ENCODE results near the gene TAGLN2. TPM values are rescaled to one million over a fixed set of nuclear protein-coding genes. Genes with fewer than 3 reads are reported as not detected.

Gene TAGLN2
- total RNA-seq, 2 donors from 2014 or later, result 378 to 431 TPM

GRCh38 chr1:159944623-159945455, 19.5 kb upstream of the TAGLN2 start:
- H3K27me3 Mint-ChIP-seq (ENCODE audit: low read depth), result peaks cover 44% of the 10 kb centered on the region

GRCh38 chr1:159943908-159944622, 18.8 kb upstream of the TAGLN2 start:
- Mint-ChIP-seq H3K36me3 (ENCODE audit: insufficient read depth in 2 of 2) (no peaks in the 10 kb centered on the region), H3K27me3 (ENCODE audit: low read depth) (peaks cover 44% of the 10 kb centered on the region), H3K9me3 (no peaks in the 10 kb centered on the region), H3K4me1 (ENCODE audit: low read depth) (peaks cover 9% of the 10 kb centered on the region), H3K27ac (no peak overlapping the region), H3K4me3 (no peak overlapping the region)
- ATAC-seq (replicated peaks in 1 of 2) (no peak), DNase-seq (no peak)

More at GRCh38 chr1:159944623-159945455, 19.5 kb upstream of the TAGLN2 start:
- Mint-ChIP-seq H3K4me3 (peak overlapping the region; percentile 63 to 79), H3K4me1 (ENCODE audit: low read depth) (peaks cover 9% of the 10 kb centered on the region), H3K9me3 (no peaks in the 10 kb centered on the region), H3K27ac (no peak overlapping the region), H3K36me3 (ENCODE audit: insufficient read depth in 2 of 2) (no peaks in the 10 kb centered on the region)
- DNase-seq, result no peak
- no peak for ATAC-seq (replicated peaks in 1 of 2)

GRCh38 chr1:159943278-159943640, 18.0 kb upstream of the TAGLN2 start:
- no peak overlapping the region for H3K4me3 Mint-ChIP-seq
- H3K4me1 Mint-ChIP-seq (ENCODE audit: low read depth), result peaks cover 13% of the 10 kb centered on the region
- peaks cover 42% of the 10 kb centered on the region for H3K27me3 Mint-ChIP-seq (ENCODE audit: low read depth)
- no peak for DNase-seq
- ATAC-seq (replicated peaks in 1 of 2), result no peak
- no peak overlapping the region for H3K27ac Mint-ChIP-seq
- H3K36me3 Mint-ChIP-seq (ENCODE audit: insufficient read depth in 2 of 2), result no peaks in the 10 kb centered on the region
- no peaks in the 10 kb centered on the region for H3K9me3 Mint-ChIP-seq

- DNase-seq (no peak), ATAC-seq (replicated peaks in 1 of 2) (no peak)
- Mint-ChIP-seq H3K27ac (no peak overlapping the region), H3K4me1 (ENCODE audit: low read depth) (peaks cover 16% of the 10 kb centered on the region), H3K9me3 (no peaks in the 10 kb centered on the region), H3K4me3 (no peak overlapping the region), H3K27me3 (ENCODE audit: low read depth) (peaks cover 37% of the 10 kb centered on the region), H3K36me3 (ENCODE audit: insufficient read depth in 2 of 2) (no peaks in the 10 kb centered on the region)
These were observed 17.4 kb upstream of the TAGLN2 start for GRCh38 chr1:159942632-159943277.

GRCh38 chr1:159941591-159942560, 16.6 kb upstream of the TAGLN2 start:
- peaks cover 16% of the 10 kb centered on the region for H3K4me1 Mint-ChIP-seq (ENCODE audit: low read depth)
- ATAC-seq (replicated peaks in 1 of 2), result no peak
- no peaks in the 10 kb centered on the region for H3K36me3 Mint-ChIP-seq (ENCODE audit: insufficient read depth in 2 of 2)
- H3K9me3 Mint-ChIP-seq, result no peaks in the 10 kb centered on the region
- H3K27me3 Mint-ChIP-seq (ENCODE audit: low read depth), result peaks cover 36% of the 10 kb centered on the region
- no peak overlapping the region for H3K27ac Mint-ChIP-seq
- no peak for DNase-seq
- no peak overlapping the region for H3K4me3 Mint-ChIP-seq

- Mint-ChIP-seq H3K27ac (no peak overlapping the region), H3K9me3 (no peaks in the 10 kb centered on the region), H3K4me1 (ENCODE audit: low read depth) (peaks cover 16% of the 10 kb centered on the region), H3K27me3 (ENCODE audit: low read depth) (peaks cover 36% of the 10 kb centered on the region), H3K4me3 (no peak overlapping the region), H3K36me3 (ENCODE audit: insufficient read depth in 2 of 2) (no peaks in the 10 kb centered on the region)
- ATAC-seq (replicated peaks in 1 of 2) (no peak), DNase-seq (no peak)
These were observed 15.8 kb upstream of the TAGLN2 start for GRCh38 chr1:159941141-159941540.

- no peak for ATAC-seq (replicated peaks in 1 of 2)
- peaks cover 36% of the 10 kb centered on the region for H3K27me3 Mint-ChIP-seq (ENCODE audit: low read depth)
- no peaks in the 10 kb centered on the region for H3K9me3 Mint-ChIP-seq
- peaks cover 11% of the 10 kb centered on the region for H3K4me1 Mint-ChIP-seq (ENCODE audit: low read depth)
- H3K4me3 Mint-ChIP-seq, result no peak overlapping the region
- DNase-seq, result no peak
- H3K36me3 Mint-ChIP-seq (ENCODE audit: insufficient read depth in 2 of 2), result no peaks in the 10 kb centered on the region
- H3K27ac Mint-ChIP-seq, result no peak overlapping the region
These were observed 14.8 kb upstream of the TAGLN2 start for GRCh38 chr1:159940006-159940620.

- DNase-seq (no peak), ATAC-seq (replicated peaks in 1 of 2) (no peak)
- Mint-ChIP-seq H3K4me1 (ENCODE audit: low read depth) (peaks cover 6% of the 10 kb centered on the region), H3K27me3 (ENCODE audit: low read depth) (peaks cover 36% of the 10 kb centered on the region), H3K27ac (no peak overlapping the region), H3K36me3 (ENCODE audit: insufficient read depth in 2 of 2) (no peaks in the 10 kb centered on the region), H3K4me3 (no peak overlapping the region), H3K9me3 (no peaks in the 10 kb centered on the region)
These were observed 14.3 kb upstream of the TAGLN2 start for GRCh38 chr1:159939678-159940002.

GRCh38 chr1:159938905-159939677, 13.8 kb upstream of the TAGLN2 start:
- Mint-ChIP-seq H3K27ac (no peak overlapping the region), H3K27me3 (ENCODE audit: low read depth) (peaks cover 30% of the 10 kb centered on the region), H3K9me3 (no peaks in the 10 kb centered on the region), H3K4me3 (no peak overlapping the region), H3K36me3 (ENCODE audit: insufficient read depth in 2 of 2) (no peaks in the 10 kb centered on the region), H3K4me1 (ENCODE audit: low read depth) (peaks cover 6% of the 10 kb centered on the region)
- ATAC-seq (replicated peaks in 1 of 2) (no peak), DNase-seq (no peak)

- Mint-ChIP-seq H3K27ac (no peak overlapping the region), H3K36me3 (ENCODE audit: insufficient read depth in 2 of 2) (no peaks in the 10 kb centered on the region), H3K4me1 (ENCODE audit: low read depth) (peaks cover 6% of the 10 kb centered on the region), H3K4me3 (no peak overlapping the region), H3K9me3 (no peaks in the 10 kb centered on the region), H3K27me3 (ENCODE audit: low read depth) (peaks cover 29% of the 10 kb centered on the region)
- DNase-seq, result peak in 1 of 2 donors; percentile 31
- peak; percentile 55 to 69 for ATAC-seq (replicated peaks in 1 of 2)
These were observed 13.0 kb upstream of the TAGLN2 start for GRCh38 chr1:159938211-159938852.

GRCh38 chr1:159937054-159937750, 11.9 kb upstream of the TAGLN2 start:
- no peak for ATAC-seq (replicated peaks in 1 of 2)
- H3K4me1 Mint-ChIP-seq (ENCODE audit: low read depth), result peaks cover 14% of the 10 kb centered on the region
- H3K9me3 Mint-ChIP-seq, result no peaks in the 10 kb centered on the region
- H3K27me3 Mint-ChIP-seq (ENCODE audit: low read depth), result peaks cover 21% of the 10 kb centered on the region
- no peak overlapping the region for H3K4me3 Mint-ChIP-seq
- H3K36me3 Mint-ChIP-seq (ENCODE audit: insufficient read depth in 2 of 2), result no peaks in the 10 kb centered on the region
- no peak for DNase-seq
- H3K27ac Mint-ChIP-seq, result no peak overlapping the region

All from activated T-cell treated with anti-CD3 and anti-CD28 coated beads, Interleukin-2, amount 50 U/mL, for 72 hours (primary cell).